SK-N-MC (cell line): ENCODE measurements around the gene B3GNT8.

Source experiments
- EZH2 ChIP-seq: fragments of 200-600 bp; sonication (generic); IDR thresholded peaks from one replicate; pipeline ENCODE4 v1.6.1; 2017; ENCODE audit warnings: antibody characterized with exemption
- FOXP2 ChIP-seq: optimal IDR thresholded peaks from 2 replicates; pipeline ENCODE3; 2011; ENCODE audit warnings: mild to moderate bottlenecking, moderate library complexity; ENCODE audit not compliant: insufficient read depth; ENCODE audit errors: extremely low read length, control extremely low read depth
- POLR2AphosphoS5 ChIP-seq: IDR thresholded peaks from 2 replicates; pipeline ENCODE4 v1.6.1; 2012; ENCODE audit warnings: mild to moderate bottlenecking, low read depth, low read length, borderline replicate concordance

DNA sequence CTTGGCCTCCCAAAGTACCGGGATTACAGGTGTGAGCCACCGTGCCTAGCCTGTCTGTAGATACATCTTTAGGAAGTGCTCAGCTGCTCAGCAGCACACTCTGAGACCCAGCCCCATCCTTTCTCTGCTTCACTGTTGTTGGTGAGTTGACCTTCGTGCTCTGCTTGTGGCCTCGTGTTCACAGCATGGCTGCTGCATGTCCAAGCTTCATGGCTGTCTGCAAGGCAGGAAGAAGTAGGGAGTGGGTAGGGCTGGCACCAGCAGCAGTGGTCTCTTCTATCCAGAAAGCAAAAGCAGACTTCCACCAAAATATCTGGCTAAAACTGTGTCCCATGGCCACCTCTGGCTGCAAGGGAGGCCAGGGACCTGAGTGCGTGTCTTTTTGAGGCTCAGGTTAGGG, 14.2 kb downstream of the B3GNT8 start:
- no peak for TF ChIP-seq POLR2AphosphoS5
- TF ChIP-seq EZH2, result no peak
- no peak for TF ChIP-seq FOXP2
